HG03520 (cell line): Measurements from ENCODE around the gene ZCCHC9.
A peak's percentile ranks its signal among the peaks of the same experiment; 100 is the strongest.
"Not testable (repeated sequence)": the region's sequence is repeated elsewhere in the genome, so short reads cannot be mapped to it uniquely, and the experiment has no call there.

Experiments
- ATAC-seq: cut with Tn5 transposase; IDR thresholded peaks from one replicate; pipeline ENCODE4 v1.9.1; 2021; ENCODE audit warnings: mild to moderate bottlenecking, moderate library complexity; ENCODE audit not compliant: unreplicated experiment

The ZCCHC9 gene

GRCh38 chr5:81301271-81302015, at the start of gene ZCCHC9:
Gene ZCCHC9, plus strand, starts transcription at chr5:81301587. Its CDS starts 3,171 bp downstream, at chr5:81304758.
- ATAC-seq: peak; percentile 94

DNA sequence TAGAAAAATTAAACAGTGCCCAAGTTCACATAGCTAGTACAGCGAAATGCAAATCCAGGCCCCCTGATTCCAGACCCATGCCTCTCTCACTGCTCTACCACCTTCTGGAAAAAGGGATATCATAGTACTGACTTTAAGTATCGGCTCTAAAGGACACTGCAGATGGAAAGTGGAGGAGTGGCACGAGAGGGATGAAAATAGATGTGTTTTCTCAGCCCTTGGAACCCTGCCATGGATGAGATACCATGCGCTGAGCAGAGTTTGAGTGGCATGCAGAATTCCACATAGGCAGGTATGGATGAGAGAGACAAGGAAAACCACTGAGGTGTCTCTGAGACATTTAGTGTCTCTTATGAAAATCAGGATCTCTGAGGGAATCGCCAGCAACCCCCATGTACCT, 49.5 kb upstream of the ZCCHC9 start:
- ATAC-seq: no peak

- ATAC-seq: no peak
Measured at GRCh38 chr5:81252904-81253303, 48.5 kb upstream of the ZCCHC9 start.

DNA sequence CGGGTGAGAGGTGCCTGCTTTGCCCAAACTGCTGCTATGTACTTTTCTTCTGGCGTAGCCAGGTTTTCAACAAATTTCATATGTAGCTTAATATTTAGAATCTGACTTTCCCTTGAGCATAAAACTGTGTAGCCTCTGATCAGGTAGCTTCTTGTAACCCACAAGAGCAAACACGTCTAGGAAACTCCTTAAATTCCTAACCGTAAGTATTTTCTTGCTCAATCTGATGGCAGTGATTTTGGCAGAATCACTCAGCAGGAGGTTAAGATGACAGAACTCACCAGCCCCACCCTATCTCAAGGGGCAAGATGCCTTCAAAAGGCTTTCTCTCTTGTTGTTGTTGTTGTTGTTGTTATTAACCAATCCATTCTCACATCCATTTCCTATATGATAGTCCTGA, 47.5 kb upstream of the ZCCHC9 start:
- no peak for ATAC-seq

DNA sequence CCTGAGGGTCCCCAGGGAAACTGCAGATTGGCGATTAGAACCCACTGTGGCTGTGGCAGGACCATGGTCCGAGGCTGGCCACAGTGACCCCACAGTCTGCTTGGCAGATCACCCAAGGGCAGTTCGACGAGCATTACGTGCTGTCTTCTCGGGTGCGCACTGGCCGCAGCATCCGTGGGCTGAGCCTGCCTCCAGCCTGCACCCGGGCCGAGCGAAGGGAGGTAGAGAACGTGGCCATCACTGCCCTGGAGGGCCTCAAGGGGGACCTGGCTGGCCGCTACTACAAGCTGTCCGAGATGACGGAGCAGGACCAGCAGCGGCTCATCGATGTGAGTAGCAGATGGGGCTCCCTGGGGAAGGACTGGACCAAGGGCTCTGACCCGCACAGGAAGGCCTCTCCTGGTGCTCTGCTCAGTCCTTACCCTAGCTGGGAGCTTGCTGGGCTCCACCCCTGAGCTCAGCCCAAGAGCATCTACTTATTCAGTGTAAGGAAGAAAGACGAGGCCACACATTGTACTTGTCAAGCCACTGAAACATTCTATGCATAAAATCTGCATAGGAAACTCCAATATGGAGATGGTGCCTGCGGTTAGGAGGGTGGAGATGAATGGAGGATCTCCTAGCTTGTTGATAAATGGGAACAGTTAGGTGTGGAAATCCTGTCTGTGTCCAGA, 46.4 kb upstream of the ZCCHC9 start:
- no peak for ATAC-seq

DNA sequence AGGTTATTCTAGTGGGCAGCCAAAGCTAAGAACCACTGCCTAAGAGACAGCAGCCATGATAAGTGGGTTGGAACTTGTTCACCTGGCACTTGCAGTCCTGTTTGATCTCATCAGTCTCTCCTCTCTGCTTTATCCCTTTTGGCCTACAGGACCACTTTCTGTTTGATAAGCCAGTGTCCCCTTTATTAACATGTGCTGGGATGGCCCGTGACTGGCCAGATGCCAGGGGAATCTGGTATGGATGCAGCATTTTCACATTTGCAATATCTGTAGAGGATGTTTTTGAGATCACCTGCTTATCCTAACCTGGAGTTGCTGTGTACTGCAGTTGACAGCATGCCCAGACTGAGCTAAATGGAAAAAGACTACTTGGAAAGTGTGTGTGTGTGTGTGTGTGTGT, 44.6 kb upstream of the ZCCHC9 start:
- ATAC-seq: no peak

- not testable (repeated sequence) for ATAC-seq
Measured at GRCh38 chr5:81262796-81263195, 38.6 kb upstream of the ZCCHC9 start.

DNA sequence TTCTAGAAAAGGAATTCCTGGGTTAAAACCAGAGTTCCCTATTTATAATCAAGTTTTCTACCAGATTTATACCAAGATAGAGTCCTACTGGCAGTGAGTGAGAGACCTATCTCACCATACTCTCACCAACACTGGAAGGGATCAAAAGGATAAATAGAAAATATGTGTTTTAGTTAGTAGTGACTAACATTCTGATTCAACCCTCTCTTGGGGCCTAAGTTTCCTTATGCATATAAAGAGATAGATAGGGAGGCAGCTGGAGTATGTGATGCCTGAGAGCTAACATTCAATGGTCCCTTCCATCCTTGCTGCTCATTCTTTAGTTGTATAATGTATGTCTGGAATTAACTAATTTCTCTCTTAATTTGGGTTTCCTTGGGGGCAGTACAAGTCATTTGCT, 36.3 kb upstream of the ZCCHC9 start:
- no peak for ATAC-seq

GRCh38 chr5:81268521-81269196, 32.7 kb upstream of the ZCCHC9 start:
- no peak for ATAC-seq

DNA sequence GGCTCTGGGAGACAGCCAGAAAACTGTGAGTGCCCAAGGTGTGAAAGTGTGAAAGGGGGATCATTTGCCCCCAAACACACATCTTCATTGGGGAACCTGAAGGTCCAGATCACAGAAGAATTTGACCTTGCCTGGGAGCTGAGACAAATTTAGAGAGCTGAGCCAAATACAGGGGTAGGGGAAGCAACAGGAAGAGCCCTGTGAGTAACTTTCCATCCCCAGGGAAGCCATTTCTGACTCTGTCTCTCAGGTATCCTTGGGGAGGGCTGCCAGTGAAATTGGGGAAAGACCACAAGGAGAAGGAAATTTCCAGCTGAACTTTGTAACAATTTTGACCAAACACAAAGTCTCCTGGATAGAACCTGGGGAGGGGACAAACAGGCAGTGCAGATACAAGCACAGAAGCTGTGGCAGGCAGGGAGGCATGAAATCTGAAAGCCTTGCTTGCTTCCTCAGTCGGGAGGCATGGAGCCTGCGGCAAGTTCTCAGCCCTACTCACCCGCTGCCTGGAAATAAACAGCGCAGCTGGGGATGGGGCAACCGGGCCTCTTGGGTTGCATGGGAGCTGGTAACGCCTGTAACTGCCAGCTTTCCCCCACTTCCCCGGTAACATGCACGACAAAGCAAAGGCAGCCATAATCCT, 31.5 kb upstream of the ZCCHC9 start:
- ATAC-seq: no peak

GRCh38 chr5:81270394-81271027, 30.9 kb upstream of the ZCCHC9 start:
- not testable (repeated sequence) for ATAC-seq

DNA sequence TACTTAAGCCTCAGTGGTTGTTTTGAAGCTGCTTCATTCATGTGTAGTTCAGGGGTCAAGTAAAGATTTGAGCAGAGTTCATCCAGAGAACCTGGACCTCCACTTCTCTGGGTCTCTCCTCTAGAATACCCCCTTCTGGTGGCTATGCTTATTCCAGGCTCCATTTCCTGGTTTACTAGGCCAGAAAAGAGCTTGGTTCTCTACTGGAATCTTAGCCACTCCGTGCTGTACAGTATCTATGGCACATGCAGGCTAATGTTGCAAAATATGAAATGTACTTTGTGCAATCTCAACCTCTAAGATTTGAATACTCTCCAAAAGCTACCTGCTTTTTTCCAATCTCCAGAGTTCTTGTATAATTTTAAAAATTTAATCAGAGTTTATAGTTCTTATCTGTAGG, 17.4 kb upstream of the ZCCHC9 start:
- ATAC-seq: no peak

GRCh38 chr5:81286059-81286617, 15.2 kb upstream of the ZCCHC9 start:
- no peak for ATAC-seq

DNA sequence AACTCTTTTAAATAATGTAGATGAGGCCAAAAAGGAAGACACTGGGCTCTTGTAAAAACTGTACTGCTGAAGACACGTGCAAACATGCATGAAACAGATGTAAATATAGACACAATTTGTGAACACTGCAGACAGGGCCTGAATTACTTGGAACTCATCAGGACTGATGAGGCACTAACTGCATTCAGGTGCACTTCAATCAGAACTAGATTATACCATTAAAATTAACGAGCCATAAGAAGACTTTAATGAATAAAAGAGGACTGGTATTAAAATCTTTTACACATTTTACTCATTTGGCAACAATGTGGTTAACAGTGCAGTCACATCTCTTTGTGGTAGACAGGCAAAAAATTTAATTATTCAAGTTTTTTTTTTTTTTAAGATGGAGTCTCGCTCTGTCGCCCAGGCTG, 13.4 kb upstream of the ZCCHC9 start:
- no peak for ATAC-seq

DNA sequence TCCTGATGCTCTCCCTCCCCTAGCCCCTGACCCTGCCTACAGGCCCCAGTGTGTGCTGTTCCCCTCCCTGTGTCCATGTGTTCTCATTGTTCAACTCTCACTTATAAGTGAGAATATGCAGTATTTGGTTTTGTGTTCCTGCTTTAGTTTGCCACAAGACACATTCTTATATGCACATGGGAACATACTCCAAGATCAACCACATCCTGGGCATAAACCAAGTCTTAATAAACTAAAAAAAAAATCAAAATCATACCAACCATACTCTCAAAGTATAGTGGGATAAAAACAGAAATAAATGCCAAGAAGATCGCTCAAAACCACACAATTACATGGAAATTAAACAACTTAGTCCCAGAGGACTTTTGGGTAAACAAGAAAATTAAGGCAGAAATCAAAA, 11.2 kb upstream of the ZCCHC9 start:
- no peak for ATAC-seq

GRCh38 chr5:81292130-81292529, 9.3 kb upstream of the ZCCHC9 start:
- ATAC-seq: no peak

DNA sequence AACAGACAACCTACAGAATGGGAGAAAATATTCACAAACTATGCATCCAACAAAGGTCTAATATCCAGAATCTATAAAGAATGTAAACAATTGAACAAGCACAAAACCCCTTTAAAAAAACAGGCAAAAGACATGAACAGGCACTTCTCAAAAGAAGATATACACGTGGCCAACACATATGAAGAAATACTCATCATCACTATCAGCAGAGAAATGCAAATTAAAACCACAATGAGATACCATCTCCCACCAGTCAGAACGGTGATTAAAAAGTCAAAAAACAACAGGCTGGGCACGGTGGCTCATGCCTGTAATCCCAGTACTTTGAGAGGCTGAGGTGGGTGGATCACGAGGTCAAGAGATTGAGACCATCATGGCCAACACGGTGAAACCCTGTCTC, 7.4 kb upstream of the ZCCHC9 start:
- ATAC-seq: not testable (repeated sequence)

- ATAC-seq: no peak
Measured at GRCh38 chr5:81297531-81297930, 3.9 kb upstream of the ZCCHC9 start.

DNA sequence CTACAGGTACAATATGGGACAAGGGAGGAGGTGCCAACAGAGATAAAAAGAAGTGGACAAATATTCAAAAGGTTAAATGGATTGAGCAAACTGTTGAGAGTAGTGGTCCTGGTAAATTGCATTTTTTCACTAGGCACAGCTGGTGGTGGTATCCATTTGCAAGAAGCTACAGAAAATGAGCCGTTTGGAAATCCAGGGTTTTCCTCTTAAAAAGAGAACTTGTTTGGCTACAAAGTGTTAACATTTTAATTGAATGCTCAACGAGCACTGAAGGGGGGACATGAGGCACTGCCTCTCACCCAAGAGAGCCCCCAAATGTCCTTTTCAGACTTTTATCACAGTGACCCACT, 491 bp upstream of the ZCCHC9 start:
- ATAC-seq: no peak

DNA sequence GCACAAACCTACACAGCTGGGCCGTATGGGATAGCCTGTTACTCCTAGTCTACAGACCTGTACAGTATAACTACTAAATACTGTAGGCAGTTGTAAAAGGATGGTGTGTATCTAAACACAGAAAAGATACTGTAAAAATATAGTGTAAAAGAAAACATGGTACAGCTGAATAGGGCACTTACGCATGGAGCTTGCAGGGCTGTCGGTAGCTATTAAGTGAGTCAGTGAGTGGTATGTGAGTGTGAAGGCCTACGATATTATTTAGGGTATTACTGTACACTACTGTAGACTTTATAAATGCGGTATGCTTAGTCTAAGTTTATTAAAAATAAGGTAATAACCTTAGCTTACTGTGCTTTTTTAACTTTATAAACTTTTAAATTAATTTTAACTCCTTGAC, 1.2 kb downstream of the ZCCHC9 start:
- ATAC-seq: no peak

DNA sequence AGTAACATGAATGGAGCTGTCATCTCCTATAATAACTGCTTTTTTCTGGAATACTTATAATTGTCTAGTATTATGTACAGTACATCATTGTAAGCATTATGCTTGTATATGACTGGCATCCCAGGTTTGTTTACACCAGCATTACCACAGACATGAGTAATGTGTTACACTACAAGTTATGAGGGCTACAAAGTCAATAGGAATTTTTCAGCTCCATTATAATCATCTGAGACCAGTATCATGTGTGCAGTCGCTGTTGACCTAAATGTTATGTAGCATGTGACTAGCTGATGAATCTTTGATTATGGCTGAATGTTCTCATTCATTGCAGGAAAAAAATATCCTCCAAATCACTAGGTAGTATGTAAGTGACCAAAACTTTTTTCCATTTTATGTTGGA, 2.2 kb downstream of the ZCCHC9 start:
- no peak for ATAC-seq
